Measurements from ENCODE around the gene CDYL.
A peak's percentile ranks its signal among the peaks of the same experiment; 100 is the strongest.

The CDYL gene

GRCh38 chr6:4774715-4775493 is 1.3 kb upstream of the CDYL start:
- peak; percentile 71 for DNase-seq

GRCh38 chr6:4775494-4776130 is 592 bp upstream of the CDYL start:
- DNase-seq: no peak

- DNase-seq: peak; percentile 73
Measured at GRCh38 chr6:4776493-4777393, 539 bp downstream of the CDYL start.

GRCh38 chr6:4777394-4777935 is 1.3 kb downstream of the CDYL start:
- no peak for DNase-seq

GRCh38 chr6:4778086-4778485 is 1.9 kb downstream of the CDYL start:
- DNase-seq: no peak

GRCh38 chr6:4780360-4780812 is 4.2 kb downstream of the CDYL start:
- no peak for DNase-seq

GRCh38 chr6:4781426-4781825 is 5.2 kb downstream of the CDYL start:
- no peak for DNase-seq

- DNase-seq: no peak
Measured at GRCh38 chr6:4781967-4782575, 5.9 kb downstream of the CDYL start.

- DNase-seq: no peak
Measured at GRCh38 chr6:4786996-4787395, 10.8 kb downstream of the CDYL start.

GRCh38 chr6:4788482-4788881 is 12.3 kb downstream of the CDYL start:
- no peak for DNase-seq

- no peak for DNase-seq
Measured at GRCh38 chr6:4788953-4789584, 12.9 kb downstream of the CDYL start.

GRCh38 chr6:4790158-4790899 is 14.1 kb downstream of the CDYL start:
- no peak for DNase-seq

- DNase-seq: no peak
Measured at GRCh38 chr6:4794140-4794707, 18.0 kb downstream of the CDYL start.

GRCh38 chr6:4797587-4797986 is 21.4 kb downstream of the CDYL start:
- DNase-seq: no peak

- DNase-seq: no peak
Measured at GRCh38 chr6:4799912-4800311, 23.7 kb downstream of the CDYL start.

GRCh38 chr6:4800662-4801061 is 24.5 kb downstream of the CDYL start:
- DNase-seq: no peak

- DNase-seq: no peak
Measured at GRCh38 chr6:4801491-4802110, 25.4 kb downstream of the CDYL start.

GRCh38 chr6:4802312-4802935 is 26.2 kb downstream of the CDYL start:
- DNase-seq: no peak

GRCh38 chr6:4803343-4803744 is 27.1 kb downstream of the CDYL start:
- no peak for DNase-seq

- no peak for DNase-seq
Measured at GRCh38 chr6:4804095-4804494, 27.9 kb downstream of the CDYL start.
